Gastrocnemius medialis (tissue), 4 donors: ENCODE data around the gene SYT5. TPM values are rescaled to one million over a fixed set of nuclear protein-coding genes. Genes with fewer than 3 reads are reported as not detected.
"Not testable (repeated sequence)": the region's sequence is repeated elsewhere in the genome, so short reads cannot be mapped to it uniquely, and the experiment has no call there.

ENCODE experiments used
- ATAC-seq, 2 donors: fragments of 150-250 bp; one replicate each; pipeline ENCODE4 v1.9.1; 2016
- DNase-seq, 2 donors: peaks; one replicate each; pipeline ENCODE4 v3.0.0-alpha.2; 2019
- H3K27ac ChIP-seq, 4 donors: fragments of 200-600 bp; sonication (generic); 1 replicate in 1 of 4; 2 replicates in 3 of 4; pipeline ENCODE4 v1.5.1; 2016 to 2018; ENCODE audit warnings: mild to moderate bottlenecking in 2 of 4, moderate library complexity in 1 of 4
- H3K27me3 ChIP-seq, 3 donors: fragments of 200-600 bp; sonication (generic) in 2 of 3; 1 replicate in 1 of 3; 2 replicates in 2 of 3; pipeline versions ENCODE4 v1.5.1 to v1.6.0; 2016 to 2019; ENCODE audit warnings: mild to moderate bottlenecking in 1 of 3, moderate library complexity in 1 of 3
- H3K36me3 ChIP-seq, 2 donors: fragments of 200-600 bp; sonication (generic) in 1 of 2; one replicate each; pipeline ENCODE4 v1.5.1; 2017 to 2018
- H3K4me1 ChIP-seq, 2 donors: fragments of 200-600 bp; sonication (generic) in 1 of 2; one replicate each; pipeline ENCODE4 v1.5.1; 2016 to 2017; ENCODE audit warnings: mild to moderate bottlenecking in 2 of 2
- H3K4me3 ChIP-seq, 4 donors: fragments of 200-600 bp; sonication (generic) in 3 of 4; 1 replicate in 1 of 4; 2 replicates in 3 of 4; pipeline ENCODE4 v1.5.1; 2016 to 2019; ENCODE audit warnings: mild to moderate bottlenecking in 2 of 4
- H3K9me3 ChIP-seq, 3 donors: fragments of 200-600 bp; sonication (generic) in 2 of 3; 1 replicate in 1 of 3; 2 replicates in 2 of 3; pipeline ENCODE4 v1.5.1; 2016 to 2019
- POLR2A ChIP-seq, 2 donors: fragments of 450-650 bp; IDR thresholded peaks; one replicate each; pipeline ENCODE4 v1.6.1; 2017; ENCODE audit warnings: antibody characterized with exemption in 2 of 2, mild to moderate bottlenecking in 2 of 2, moderate library complexity in 2 of 2
- in situ Hi-C, 4 donors: fragments of 200-750 bp; cut with MboI; loops; one replicate each; pipeline versions ENCODE4 v1.15.0 to v1.8.0; 2017; ENCODE audit warnings: low sequenced_read_pairs in 4 of 4
- intact Hi-C: fragments of 100-400 bp; cut with DNase I; formaldehyde crosslinking; loops from one replicate; pipeline ENCODE4 v1.15.1; 2023; ENCODE audit warnings: low total_unique reads
- total RNA-seq, 4 donors: library from RNA; depleted of rRNA; stranded (reverse); fragments of >200 nt; gene quantifications; one replicate each; pipeline versions ENCODE4 v1.1.0 to v1.2.3, GENCODE V29; 2016
- TF ChIP-seq, protein P1 (sequence below), 5 experiments: fragments of 450-650 bp in 3 of 5; fragments of 200-600 bp in 2 of 5; sonication (generic) in 2 of 5; IDR thresholded peaks in 4 of 5; conservative IDR thresholded peaks in 1 of 5; 1 replicate in 4 of 5; 2 replicates in 1 of 5; pipeline ENCODE4 v1.5.1; 2016 to 2019; ENCODE audit warnings: antibody characterized with exemption in 5 of 5, mild to moderate bottlenecking in 3 of 5, moderate library complexity in 3 of 5

SYT5 gene
- total RNA-seq, 4 donors from 2014 or later: not detected

- peaks cover 0 to 51% of the 10 kb centered on the region in 2 donors for H3K36me3 ChIP-seq
- DNase-seq (no peak), ATAC-seq (no peak)
- intact Hi-C loops (no loop called here), in situ Hi-C loops (no loop called here)
- H3K9me3 ChIP-seq: no peaks in the 10 kb centered on the region
- no peaks in the 10 kb centered on the region for H3K27me3 ChIP-seq
- H3K27ac ChIP-seq: no peak overlapping the region
- H3K4me3 ChIP-seq: no peak overlapping the region
- no peaks in the 10 kb centered on the region for H3K4me1 ChIP-seq
- TF ChIP-seq, protein P1, sequence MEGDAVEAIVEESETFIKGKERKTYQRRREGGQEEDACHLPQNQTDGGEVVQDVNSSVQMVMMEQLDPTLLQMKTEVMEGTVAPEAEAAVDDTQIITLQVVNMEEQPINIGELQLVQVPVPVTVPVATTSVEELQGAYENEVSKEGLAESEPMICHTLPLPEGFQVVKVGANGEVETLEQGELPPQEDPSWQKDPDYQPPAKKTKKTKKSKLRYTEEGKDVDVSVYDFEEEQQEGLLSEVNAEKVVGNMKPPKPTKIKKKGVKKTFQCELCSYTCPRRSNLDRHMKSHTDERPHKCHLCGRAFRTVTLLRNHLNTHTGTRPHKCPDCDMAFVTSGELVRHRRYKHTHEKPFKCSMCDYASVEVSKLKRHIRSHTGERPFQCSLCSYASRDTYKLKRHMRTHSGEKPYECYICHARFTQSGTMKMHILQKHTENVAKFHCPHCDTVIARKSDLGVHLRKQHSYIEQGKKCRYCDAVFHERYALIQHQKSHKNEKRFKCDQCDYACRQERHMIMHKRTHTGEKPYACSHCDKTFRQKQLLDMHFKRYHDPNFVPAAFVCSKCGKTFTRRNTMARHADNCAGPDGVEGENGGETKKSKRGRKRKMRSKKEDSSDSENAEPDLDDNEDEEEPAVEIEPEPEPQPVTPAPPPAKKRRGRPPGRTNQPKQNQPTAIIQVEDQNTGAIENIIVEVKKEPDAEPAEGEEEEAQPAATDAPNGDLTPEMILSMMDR (IDR thresholded peaks at IDR 0.05 in 4 of 5, conservative IDR thresholded peaks at IDR 0.05 in 1 of 5): no peak
- TF ChIP-seq POLR2A (IDR thresholded peaks at IDR 0.05): no peak
Observed at GRCh38 chr19:55228015-55228391, 47.9 kb upstream of the SYT5 start.

DNA sequence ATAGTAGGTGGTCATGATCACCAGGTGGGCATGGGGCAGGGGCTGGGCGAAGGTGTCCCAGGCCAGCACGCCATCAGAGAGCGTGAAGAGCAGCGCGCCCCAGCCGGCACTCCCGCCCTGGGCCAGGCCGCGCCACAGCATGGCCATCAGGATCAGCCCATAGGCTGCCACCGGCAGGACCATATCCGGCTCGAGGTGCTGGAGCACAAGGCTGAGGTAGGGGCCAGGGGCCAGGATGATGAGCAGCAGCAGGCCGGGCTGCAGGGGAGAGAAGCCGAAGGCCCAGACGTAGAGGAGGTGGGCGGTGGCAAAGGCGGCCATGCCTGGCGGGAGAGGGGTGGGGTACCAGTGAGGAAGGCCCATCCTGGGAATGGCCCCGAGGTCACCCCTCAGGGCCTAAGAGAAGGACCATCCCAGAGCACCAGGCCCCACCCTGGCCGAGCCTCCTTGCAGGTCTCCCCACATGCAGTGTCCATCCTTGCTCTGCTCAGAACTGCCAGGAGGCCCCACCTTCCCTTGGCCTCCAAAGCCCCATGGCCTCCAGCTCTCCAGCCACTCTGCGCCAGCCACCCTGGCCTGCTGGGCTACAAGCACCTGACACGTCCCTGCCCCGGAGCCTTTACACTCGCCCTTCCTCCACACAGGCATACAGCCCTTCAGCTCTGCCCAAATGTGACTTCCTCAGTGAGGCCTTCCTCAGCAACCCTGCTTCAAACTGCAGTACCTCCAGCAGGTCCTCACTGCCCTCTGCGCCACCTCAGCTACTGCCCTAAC, 47.3 kb upstream of the SYT5 start:
- DNase-seq (no peak), ATAC-seq (no peak)
- H3K36me3 ChIP-seq: peaks cover 0 to 46% of the 10 kb centered on the region in 2 donors
- H3K9me3 ChIP-seq: no peaks in the 10 kb centered on the region
- no peak overlapping the region for H3K4me3 ChIP-seq
- in situ Hi-C loops (no loop called here), intact Hi-C loops (no loop called here)
- no peak for TF ChIP-seq POLR2A (IDR thresholded peaks at IDR 0.05)
- H3K27ac ChIP-seq: no peak overlapping the region
- H3K4me1 ChIP-seq: no peaks in the 10 kb centered on the region
- H3K27me3 ChIP-seq: no peaks in the 10 kb centered on the region

DNA sequence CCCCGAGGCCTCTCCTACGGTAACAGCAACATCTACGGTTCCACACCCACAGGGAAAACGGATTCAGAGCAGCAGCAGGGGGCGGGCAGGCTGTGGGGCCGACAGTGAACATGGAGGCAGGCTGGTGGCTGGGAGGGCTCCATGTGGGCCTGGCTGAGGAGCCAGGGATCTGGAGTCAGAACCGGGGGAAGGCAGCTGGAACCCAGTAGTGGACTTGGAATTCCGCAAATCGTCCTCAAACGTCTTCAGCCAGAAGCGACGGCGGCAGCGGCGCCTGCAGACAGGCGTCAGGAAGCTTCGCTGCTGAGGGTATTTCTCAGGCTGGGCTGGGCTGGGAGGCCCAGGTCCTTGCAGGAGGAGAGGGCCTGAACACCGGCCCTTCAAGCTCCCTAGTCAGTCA, 46.7 kb upstream of the SYT5 start:
- DNase-seq: no peak
- no peak overlapping the region for H3K4me3 ChIP-seq
- H3K4me1 ChIP-seq: no peaks in the 10 kb centered on the region
- H3K36me3 ChIP-seq: peaks cover 0 to 41% of the 10 kb centered on the region in 2 donors
- no peak for ATAC-seq
- no peaks in the 10 kb centered on the region for H3K9me3 ChIP-seq
- TF ChIP-seq POLR2A (IDR thresholded peaks at IDR 0.05): no peak
- TF ChIP-seq, protein P1 (IDR thresholded peaks at IDR 0.05 in 4 of 5, conservative IDR thresholded peaks at IDR 0.05 in 1 of 5): no peak
- no peak overlapping the region for H3K27ac ChIP-seq
- H3K27me3 ChIP-seq: no peaks in the 10 kb centered on the region
- intact Hi-C loops: no loop called here
- in situ Hi-C loops: no loop called here

GRCh38 chr19:55226273-55226672, 46.2 kb upstream of the SYT5 start:
- TF ChIP-seq, protein P1 (IDR thresholded peaks at IDR 0.05 in 4 of 5, conservative IDR thresholded peaks at IDR 0.05 in 1 of 5): no peak
- no peak for TF ChIP-seq POLR2A (IDR thresholded peaks at IDR 0.05)
- ATAC-seq (no peak), DNase-seq (no peak)
- Histone ChIP-seq H3K27ac (no peak overlapping the region), H3K27me3 (no peaks in the 10 kb centered on the region), H3K4me3 (no peak overlapping the region), H3K36me3 (peaks cover 0 to 37% of the 10 kb centered on the region in 2 donors), H3K9me3 (no peaks in the 10 kb centered on the region), H3K4me1 (no peaks in the 10 kb centered on the region)
- intact Hi-C loops: no loop called here
- in situ Hi-C loops: no loop called here

DNA sequence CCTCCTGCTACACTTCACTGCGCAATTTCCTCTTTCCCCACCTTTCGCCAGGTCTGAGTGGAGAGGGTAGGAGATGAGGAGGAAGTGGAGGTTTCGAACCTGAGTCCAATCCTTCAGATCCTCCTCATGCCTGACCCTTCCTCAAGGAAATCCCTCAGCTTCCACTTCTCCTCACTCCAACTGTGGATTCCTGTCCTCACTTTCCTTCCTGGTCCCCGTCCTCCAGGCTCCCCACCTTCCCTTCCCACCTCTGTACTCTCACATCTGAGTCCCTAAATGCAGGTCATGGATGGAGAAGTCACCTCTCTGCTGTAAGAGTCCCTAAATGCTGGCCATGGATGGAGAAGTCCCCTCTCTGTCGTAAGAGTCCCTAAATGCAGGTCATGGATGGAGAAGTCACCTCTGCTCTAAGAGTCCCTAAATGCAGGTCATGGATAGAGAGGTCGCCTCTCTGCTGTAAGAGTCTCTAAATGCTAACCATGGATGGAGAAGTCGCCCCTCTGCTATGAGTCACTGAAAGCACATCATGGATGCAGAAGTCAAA, 45.4 kb upstream of the SYT5 start:
- TF ChIP-seq POLR2A (IDR thresholded peaks at IDR 0.05): no peak
- TF ChIP-seq, protein P1 (IDR thresholded peaks at IDR 0.05 in 4 of 5, conservative IDR thresholded peaks at IDR 0.05 in 1 of 5): no peak
- in situ Hi-C loops: no loop called here
- intact Hi-C loops: no loop called here
- peaks cover 0 to 29% of the 10 kb centered on the region in 2 donors for H3K36me3 ChIP-seq
- H3K27ac ChIP-seq: no peak overlapping the region
- DNase-seq: no peak
- ATAC-seq: no peak
- no peaks in the 10 kb centered on the region for H3K27me3 ChIP-seq
- no peaks in the 10 kb centered on the region for H3K4me1 ChIP-seq
- H3K9me3 ChIP-seq: no peaks in the 10 kb centered on the region
- H3K4me3 ChIP-seq: no peak overlapping the region

DNA sequence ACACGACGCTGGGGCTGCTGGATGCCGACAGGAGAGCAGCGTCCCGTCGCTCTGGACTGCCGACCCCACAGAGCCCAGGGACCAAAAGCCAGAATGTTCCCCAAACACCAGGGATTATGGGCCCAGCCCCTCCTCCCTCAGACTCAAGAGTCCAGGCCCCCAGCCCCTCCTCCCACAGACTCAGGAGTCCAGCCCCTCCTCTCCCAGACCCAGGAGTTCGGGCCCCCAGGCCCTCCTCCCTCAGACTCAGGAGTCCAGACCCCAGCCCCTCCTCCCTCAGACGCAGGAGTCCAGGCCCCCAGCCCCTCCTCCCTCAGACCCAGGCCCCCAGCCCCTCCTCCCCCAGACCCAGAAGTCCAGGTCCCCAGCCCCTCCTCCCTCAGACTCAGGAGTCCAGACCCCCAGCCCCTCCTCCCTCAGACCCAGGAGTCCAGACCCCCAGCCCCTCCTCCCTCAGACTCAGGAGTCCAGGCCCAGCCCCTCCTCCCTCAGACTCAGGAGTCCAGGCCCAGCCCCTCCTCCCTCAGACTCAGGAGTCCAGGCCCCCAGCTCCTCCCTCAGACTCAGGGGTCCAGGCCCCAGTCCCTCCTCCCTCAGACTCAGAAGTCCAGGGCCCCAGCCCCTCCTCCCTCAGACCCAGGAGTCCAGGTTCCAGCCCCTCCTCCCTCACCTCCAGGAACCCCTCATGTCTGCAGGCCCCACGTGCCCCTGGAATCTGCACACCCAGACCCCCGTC, 44.8 kb upstream of the SYT5 start:
- DNase-seq, intact Hi-C loops: not testable (repeated sequence)

More for the DNA sequence above, 44.8 kb upstream of the SYT5 start:
- H3K9me3 ChIP-seq, H3K4me1 ChIP-seq, in situ Hi-C loops, H3K4me3 ChIP-seq, H3K27me3 ChIP-seq, ATAC-seq, H3K27ac ChIP-seq: not testable (repeated sequence)
- H3K36me3 ChIP-seq: peaks cover 0 to 22% of the 10 kb centered on the region in 2 donors
